Measurements from ENCODE around the gene KAT2A.

GRCh38 chr17:42142371-42142896 is 21.3 kb upstream of the KAT2A start:
- TF ChIP-seq CTCF (IDR thresholded peaks at IDR 0.05) (no peak), POLR2A (IDR thresholded peaks at IDR 0.05) (no peak), POLR2AphosphoS5 (IDR thresholded peaks at IDR 0.05) (no peak)
